ENCODE results near the gene F13A1.

F13A1 gene

GRCh38 chr6:6350696-6351095 lies 30.2 kb upstream of the F13A1 start:
- Histone ChIP-seq H3K9me3 (ENCODE audit: control insufficient read depth, insufficient read depth, low read depth, low read length) (no peaks in the 10 kb centered on the region), H3K4me1 (ENCODE audit: control insufficient read depth, insufficient read depth, low read length) (no peaks in the 10 kb centered on the region), H3K27ac (ENCODE audit: low read depth, low read length) (no peak overlapping the region), H3K36me3 (ENCODE audit: control insufficient read depth, insufficient read depth, low read length) (no peaks in the 10 kb centered on the region), H3K27me3 (ENCODE audit: control insufficient read depth, insufficient read depth, low read length) (peaks cover 13% of the 10 kb centered on the region), H3K4me3 (ENCODE audit: low read depth, low read length) (no peak overlapping the region), H3K9ac (ENCODE audit: low read length) (no peak overlapping the region)

- peaks cover 12% of the 10 kb centered on the region for H3K27me3 ChIP-seq (ENCODE audit: control insufficient read depth, insufficient read depth, low read length)
- no peaks in the 10 kb centered on the region for H3K36me3 ChIP-seq (ENCODE audit: control insufficient read depth, insufficient read depth, low read length)
- no peak overlapping the region for H3K27ac ChIP-seq (ENCODE audit: low read depth, low read length)
- no peak overlapping the region for H3K4me3 ChIP-seq (ENCODE audit: low read depth, low read length)
- H3K9ac ChIP-seq (ENCODE audit: low read length), result no peak overlapping the region
- H3K9me3 ChIP-seq (ENCODE audit: control insufficient read depth, insufficient read depth, low read depth, low read length), result no peaks in the 10 kb centered on the region
- H3K4me1 ChIP-seq (ENCODE audit: control insufficient read depth, insufficient read depth, low read length), result no peaks in the 10 kb centered on the region
Measured at GRCh38 chr6:6348256-6348655, 27.8 kb upstream of the F13A1 start.

- Histone ChIP-seq H3K9ac (ENCODE audit: low read length) (no peak overlapping the region), H3K4me1 (ENCODE audit: control insufficient read depth, insufficient read depth, low read length) (no peaks in the 10 kb centered on the region), H3K9me3 (ENCODE audit: control insufficient read depth, insufficient read depth, low read depth, low read length) (no peaks in the 10 kb centered on the region), H3K4me3 (ENCODE audit: low read depth, low read length) (no peak overlapping the region), H3K36me3 (ENCODE audit: control insufficient read depth, insufficient read depth, low read length) (no peaks in the 10 kb centered on the region), H3K27ac (ENCODE audit: low read depth, low read length) (no peak overlapping the region), H3K27me3 (ENCODE audit: control insufficient read depth, insufficient read depth, low read length) (peaks cover 9% of the 10 kb centered on the region; the same call in 1 of the 2 replicates)
Measured at GRCh38 chr6:6346427-6347023, 26.1 kb upstream of the F13A1 start.

- no peaks in the 10 kb centered on the region for H3K4me1 ChIP-seq (ENCODE audit: control insufficient read depth, insufficient read depth, low read length)
- no peaks in the 10 kb centered on the region for H3K27me3 ChIP-seq (ENCODE audit: control insufficient read depth, insufficient read depth, low read length)
- H3K27ac ChIP-seq (ENCODE audit: low read depth, low read length), result no peak overlapping the region
- no peaks in the 10 kb centered on the region for H3K36me3 ChIP-seq (ENCODE audit: control insufficient read depth, insufficient read depth, low read length)
- H3K4me3 ChIP-seq (ENCODE audit: low read depth, low read length), result no peak overlapping the region
- H3K9ac ChIP-seq (ENCODE audit: low read length), result no peak overlapping the region
- no peaks in the 10 kb centered on the region for H3K9me3 ChIP-seq (ENCODE audit: control insufficient read depth, insufficient read depth, low read depth, low read length)
Measured at GRCh38 chr6:6333501-6333900, 13.0 kb upstream of the F13A1 start.

- H3K4me1 ChIP-seq (ENCODE audit: control insufficient read depth, insufficient read depth, low read length), result no peaks in the 10 kb centered on the region
Measured at GRCh38 chr6:6332811-6333244, 12.4 kb upstream of the F13A1 start.

GRCh38 chr6:6331946-6332601 lies 11.6 kb upstream of the F13A1 start:
- no peak overlapping the region for H3K9ac ChIP-seq (ENCODE audit: low read length)
- H3K36me3 ChIP-seq (ENCODE audit: control insufficient read depth, insufficient read depth, low read length), result no peaks in the 10 kb centered on the region
- no peak overlapping the region for H3K27ac ChIP-seq (ENCODE audit: low read depth, low read length)
- no peaks in the 10 kb centered on the region for H3K27me3 ChIP-seq (ENCODE audit: control insufficient read depth, insufficient read depth, low read length)
- no peaks in the 10 kb centered on the region for H3K4me1 ChIP-seq (ENCODE audit: control insufficient read depth, insufficient read depth, low read length)
- H3K9me3 ChIP-seq (ENCODE audit: control insufficient read depth, insufficient read depth, low read depth, low read length), result no peaks in the 10 kb centered on the region
- H3K4me3 ChIP-seq (ENCODE audit: low read depth, low read length), result no peak overlapping the region

More at GRCh38 chr6:6332811-6333244, 12.4 kb upstream of the F13A1 start:
- H3K4me3 ChIP-seq (ENCODE audit: low read depth, low read length), result no peak overlapping the region
- H3K27ac ChIP-seq (ENCODE audit: low read depth, low read length), result no peak overlapping the region
- H3K9me3 ChIP-seq (ENCODE audit: control insufficient read depth, insufficient read depth, low read depth, low read length), result no peaks in the 10 kb centered on the region
- H3K9ac ChIP-seq (ENCODE audit: low read length), result no peak overlapping the region
- no peaks in the 10 kb centered on the region for H3K36me3 ChIP-seq (ENCODE audit: control insufficient read depth, insufficient read depth, low read length)
- no peaks in the 10 kb centered on the region for H3K27me3 ChIP-seq (ENCODE audit: control insufficient read depth, insufficient read depth, low read length)

GRCh38 chr6:6331393-6331792 lies 10.9 kb upstream of the F13A1 start:
- H3K36me3 ChIP-seq (ENCODE audit: control insufficient read depth, insufficient read depth, low read length), result no peaks in the 10 kb centered on the region
- no peaks in the 10 kb centered on the region for H3K27me3 ChIP-seq (ENCODE audit: control insufficient read depth, insufficient read depth, low read length)
- H3K27ac ChIP-seq (ENCODE audit: low read depth, low read length), result no peak overlapping the region
- H3K4me3 ChIP-seq (ENCODE audit: low read depth, low read length), result no peak overlapping the region
- no peaks in the 10 kb centered on the region for H3K4me1 ChIP-seq (ENCODE audit: control insufficient read depth, insufficient read depth, low read length)
- H3K9me3 ChIP-seq (ENCODE audit: control insufficient read depth, insufficient read depth, low read depth, low read length), result no peaks in the 10 kb centered on the region
- no peak overlapping the region for H3K9ac ChIP-seq (ENCODE audit: low read length)

GRCh38 chr6:6330407-6330806 lies 9.9 kb upstream of the F13A1 start:
- Histone ChIP-seq H3K9ac (ENCODE audit: low read length) (no peak overlapping the region), H3K36me3 (ENCODE audit: control insufficient read depth, insufficient read depth, low read length) (no peaks in the 10 kb centered on the region), H3K9me3 (ENCODE audit: control insufficient read depth, insufficient read depth, low read depth, low read length) (no peaks in the 10 kb centered on the region), H3K27me3 (ENCODE audit: control insufficient read depth, insufficient read depth, low read length) (0 out of 2 replicates have a peak, but pooled peaks cover 5% of the 10 kb centered on the region), H3K27ac (ENCODE audit: low read depth, low read length) (no peak overlapping the region), H3K4me1 (ENCODE audit: control insufficient read depth, insufficient read depth, low read length) (no peaks in the 10 kb centered on the region), H3K4me3 (ENCODE audit: low read depth, low read length) (no peak overlapping the region)

- H3K27ac ChIP-seq (ENCODE audit: low read depth, low read length), result no peak overlapping the region
- H3K4me1 ChIP-seq (ENCODE audit: control insufficient read depth, insufficient read depth, low read length), result no peaks in the 10 kb centered on the region
- no peaks in the 10 kb centered on the region for H3K36me3 ChIP-seq (ENCODE audit: control insufficient read depth, insufficient read depth, low read length)
- H3K9me3 ChIP-seq (ENCODE audit: control insufficient read depth, insufficient read depth, low read depth, low read length), result no peaks in the 10 kb centered on the region
- no peak overlapping the region for H3K9ac ChIP-seq (ENCODE audit: low read length)
- peaks cover 17% of the 10 kb centered on the region; the same call in 1 of the 2 replicates for H3K27me3 ChIP-seq (ENCODE audit: control insufficient read depth, insufficient read depth, low read length)
- no peak overlapping the region for H3K4me3 ChIP-seq (ENCODE audit: low read depth, low read length)
Measured at GRCh38 chr6:6328451-6328850, 8.0 kb upstream of the F13A1 start.

- Histone ChIP-seq H3K4me1 (ENCODE audit: control insufficient read depth, insufficient read depth, low read length) (no peaks in the 10 kb centered on the region), H3K9me3 (ENCODE audit: control insufficient read depth, insufficient read depth, low read depth, low read length) (no peaks in the 10 kb centered on the region), H3K27ac (ENCODE audit: low read depth, low read length) (no peak overlapping the region), H3K9ac (ENCODE audit: low read length) (no peak overlapping the region), H3K27me3 (ENCODE audit: control insufficient read depth, insufficient read depth, low read length) (peaks cover 67% of the 10 kb centered on the region), H3K36me3 (ENCODE audit: control insufficient read depth, insufficient read depth, low read length) (no peaks in the 10 kb centered on the region), H3K4me3 (ENCODE audit: low read depth, low read length) (no peak overlapping the region)
Measured at GRCh38 chr6:6323352-6323751, 2.9 kb upstream of the F13A1 start.

- H3K27me3 ChIP-seq (ENCODE audit: control insufficient read depth, insufficient read depth, low read length), result peaks cover 82% of the 10 kb centered on the region
- H3K4me1 ChIP-seq (ENCODE audit: control insufficient read depth, insufficient read depth, low read length), result no peaks in the 10 kb centered on the region
- no peak overlapping the region for H3K9ac ChIP-seq (ENCODE audit: low read length)
- H3K4me3 ChIP-seq (ENCODE audit: low read depth, low read length), result peak overlapping the region; percentile 66; the same call in 1 of the 2 replicates
- H3K36me3 ChIP-seq (ENCODE audit: control insufficient read depth, insufficient read depth, low read length), result no peaks in the 10 kb centered on the region
- H3K9me3 ChIP-seq (ENCODE audit: control insufficient read depth, insufficient read depth, low read depth, low read length), result no peaks in the 10 kb centered on the region
- no peak overlapping the region for H3K27ac ChIP-seq (ENCODE audit: low read depth, low read length)
Measured at GRCh38 chr6:6320901-6321300, 439 bp upstream of the F13A1 start.
